Superior temporal gyrus (tissue), 1 donor: ENCODE results near the gene CALCR.
"Not testable (repeated sequence)": the region's sequence is repeated elsewhere in the genome, so short reads cannot be mapped to it uniquely, and the experiment has no call there.

ENCODE experiments used
- DNase-seq: peaks from one replicate; pipeline ENCODE4 v3.0.0-alpha.2; 2016; ENCODE audit errors: extremely low spot score

CALCR gene

DNA sequence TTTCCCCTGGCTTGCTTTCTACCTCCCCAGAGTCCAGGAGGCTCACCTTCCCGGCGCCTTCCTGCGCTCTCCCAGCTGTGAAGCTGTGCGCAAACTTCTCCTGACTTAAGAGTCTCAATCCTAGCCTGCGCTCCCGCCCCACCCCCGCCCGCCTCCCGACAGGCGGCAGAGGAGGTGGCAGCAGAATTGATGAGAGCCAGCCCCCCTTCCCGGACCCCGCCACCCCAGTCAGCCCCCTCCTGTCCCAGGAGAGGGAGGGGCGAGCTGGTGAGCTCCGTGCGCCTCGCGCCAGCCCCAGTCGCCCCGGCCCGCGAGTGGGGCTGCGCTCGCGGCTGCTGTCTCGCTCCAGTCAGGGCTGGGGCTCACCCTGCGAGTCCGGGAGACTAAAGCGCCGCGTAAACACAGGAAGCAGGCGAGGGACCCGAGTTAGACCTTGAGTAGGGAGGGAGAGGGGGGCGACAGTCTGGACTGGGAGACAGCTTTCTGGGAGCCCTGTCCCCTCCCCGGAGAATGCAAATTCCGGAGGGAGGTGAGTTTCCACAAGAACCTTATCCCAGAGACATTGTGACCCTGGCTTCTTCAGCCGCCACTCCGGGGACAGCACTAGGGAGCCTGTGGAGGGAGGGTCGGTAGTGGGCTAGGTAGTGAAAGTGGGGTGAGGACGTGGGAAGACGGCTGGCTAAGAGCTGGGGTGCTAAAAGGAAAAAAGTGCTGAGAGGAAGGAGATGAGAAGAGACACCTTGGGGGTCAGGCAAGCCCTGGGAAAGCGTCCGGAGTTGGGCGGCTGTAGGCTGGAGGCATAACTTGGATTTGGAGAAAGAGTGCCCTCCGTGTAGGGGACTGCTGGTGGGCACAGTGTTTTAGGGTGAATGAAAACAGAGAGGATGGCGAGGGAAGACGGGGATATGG is at the start of gene CALCR:
TSS of gene CALCR (minus strand) at position 79 of the 909 bp plus-strand sequence. CDS start 87,743 bp downstream, outside the sequence.
- no peak for DNase-seq

- DNase-seq: no peak
Measured at GRCh38 chr7:93623816-93624215, 49.3 kb upstream of the CALCR start.

- peak; percentile 15 for DNase-seq
Measured at GRCh38 chr7:93622036-93623033, 47.8 kb upstream of the CALCR start.

DNA sequence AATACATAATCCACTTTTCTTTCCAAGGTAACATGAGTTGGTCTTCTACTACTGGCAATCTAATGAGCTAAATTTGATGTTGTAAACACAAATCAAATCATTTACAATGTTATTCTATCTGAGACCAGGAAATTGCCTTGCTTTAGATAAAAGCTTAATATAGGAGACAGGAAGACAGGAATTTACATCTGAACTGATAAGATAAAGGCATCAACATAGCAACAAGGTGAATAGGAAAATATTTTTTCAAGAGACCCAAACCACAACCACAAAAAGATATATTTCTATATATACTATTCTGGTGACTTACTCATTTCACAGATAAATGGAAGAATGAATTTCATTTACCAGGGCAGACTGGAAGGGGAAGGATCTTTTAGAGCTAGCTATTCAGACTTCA is 46.3 kb upstream of the CALCR start:
- DNase-seq: no peak

GRCh38 chr7:93620057-93620456 is 45.5 kb upstream of the CALCR start:
- DNase-seq: no peak

DNA sequence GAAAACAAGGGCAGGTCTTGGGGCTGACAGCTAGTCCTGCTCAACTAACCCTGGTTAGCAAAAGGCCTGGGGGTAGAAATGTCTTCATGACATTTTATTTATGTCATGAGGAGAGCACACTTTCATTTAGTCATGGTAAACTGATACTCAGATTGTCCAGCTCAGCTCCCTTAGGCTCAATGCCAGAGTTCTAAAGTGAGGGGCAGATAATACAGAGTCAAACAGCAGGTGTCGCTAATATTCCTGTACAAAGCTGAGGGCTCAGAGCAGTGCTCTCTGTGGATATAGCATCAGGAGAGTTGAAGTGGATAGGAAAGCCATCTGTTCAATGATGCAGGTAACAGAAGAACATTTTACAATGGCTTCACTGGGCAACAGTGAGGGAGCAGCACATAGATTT is 26.8 kb upstream of the CALCR start:
- DNase-seq: no peak

GRCh38 chr7:93594250-93594649 is 19.7 kb upstream of the CALCR start:
- DNase-seq: no peak

- no peak for DNase-seq
Measured at GRCh38 chr7:93592588-93593266, 18.2 kb upstream of the CALCR start.

- DNase-seq: not testable (repeated sequence)
Measured at GRCh38 chr7:93591224-93592050, 16.9 kb upstream of the CALCR start.

- DNase-seq: not testable (repeated sequence)
Measured at GRCh38 chr7:93586479-93586865, 11.9 kb upstream of the CALCR start.

GRCh38 chr7:93585694-93586478 is 11.4 kb upstream of the CALCR start:
- not testable (repeated sequence) for DNase-seq

DNA sequence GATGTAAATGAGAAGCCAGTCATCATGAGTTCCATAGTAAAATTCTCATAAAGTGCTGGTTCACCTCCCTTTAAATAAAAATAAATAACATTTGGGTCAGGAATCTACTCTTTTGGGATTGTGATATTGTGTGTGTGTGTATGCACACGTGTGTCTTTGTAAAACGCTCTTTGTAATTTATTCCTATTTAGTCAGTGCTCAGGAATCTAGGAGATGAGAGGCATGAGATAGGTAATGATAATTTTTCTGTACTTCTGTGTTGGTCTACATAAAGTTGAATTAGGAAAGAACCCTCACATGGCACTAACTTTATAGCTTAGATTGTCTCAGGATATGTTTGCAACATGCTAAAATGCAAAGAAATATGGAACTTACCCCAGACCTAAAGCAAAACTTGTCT is 4.9 kb upstream of the CALCR start:
- no peak for DNase-seq

GRCh38 chr7:93578762-93579161 is 4.2 kb upstream of the CALCR start:
- no peak for DNase-seq

DNA sequence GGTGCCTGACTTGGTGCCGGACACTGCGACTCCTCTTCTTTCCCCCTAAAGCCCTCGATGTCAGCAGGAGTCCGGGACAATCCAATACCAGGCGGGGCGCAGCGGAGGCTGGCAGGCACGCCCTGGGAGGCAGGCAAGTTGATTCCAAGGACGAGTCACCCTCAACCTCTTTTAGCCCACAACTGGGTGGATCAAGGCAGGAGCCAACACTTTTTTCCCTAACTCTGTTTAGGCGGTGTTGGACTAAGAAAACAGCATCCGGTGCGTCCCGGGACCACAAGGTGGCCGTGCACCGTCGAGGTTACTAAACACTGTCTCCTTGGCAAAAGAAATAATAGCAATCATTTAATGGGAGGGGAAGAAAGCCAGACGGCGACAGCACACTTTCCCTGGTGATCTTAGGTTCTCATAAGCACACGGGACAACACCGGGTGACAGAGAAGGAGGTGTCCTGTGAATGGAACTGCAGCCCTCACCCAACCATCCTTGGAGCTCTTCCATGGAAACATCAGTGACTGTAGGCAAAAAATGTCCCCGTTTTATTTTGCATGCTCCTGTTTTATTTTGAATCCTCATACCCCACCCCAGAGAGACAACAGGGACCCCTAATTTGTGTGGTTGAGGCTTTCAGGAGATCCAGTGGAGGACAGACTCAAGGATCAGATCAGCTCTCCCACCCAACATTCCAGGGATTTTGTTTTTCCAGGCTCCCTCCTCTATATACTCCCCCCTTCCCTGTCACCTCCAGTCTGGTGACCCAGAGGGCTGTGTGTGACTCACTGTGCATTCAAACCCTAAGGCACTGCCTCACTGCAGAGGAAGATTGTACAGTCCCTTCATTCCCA is 1.3 kb upstream of the CALCR start:
- no peak for DNase-seq

DNA sequence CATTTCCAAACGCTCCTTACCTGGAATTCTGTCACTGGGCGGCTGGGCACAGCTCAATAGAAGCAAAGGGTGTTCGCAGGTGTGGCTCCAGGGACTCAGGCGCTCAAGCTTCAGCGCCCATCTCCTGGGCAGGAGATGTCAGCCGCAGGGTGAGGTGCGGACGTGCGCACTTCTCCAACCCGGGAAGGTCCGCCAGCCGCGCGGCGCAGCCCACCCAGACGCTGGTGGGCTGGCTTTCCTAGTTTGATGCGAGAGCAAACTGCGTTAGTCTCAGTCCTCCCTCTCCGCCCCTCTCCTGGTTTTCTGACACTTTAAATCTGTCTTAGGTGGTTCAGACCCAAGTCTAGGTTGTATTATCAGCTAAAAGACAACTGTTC is 267 bp downstream of the CALCR start:
- DNase-seq: no peak

GRCh38 chr7:93569189-93569588 is 5.3 kb downstream of the CALCR start:
- DNase-seq: no peak

DNA sequence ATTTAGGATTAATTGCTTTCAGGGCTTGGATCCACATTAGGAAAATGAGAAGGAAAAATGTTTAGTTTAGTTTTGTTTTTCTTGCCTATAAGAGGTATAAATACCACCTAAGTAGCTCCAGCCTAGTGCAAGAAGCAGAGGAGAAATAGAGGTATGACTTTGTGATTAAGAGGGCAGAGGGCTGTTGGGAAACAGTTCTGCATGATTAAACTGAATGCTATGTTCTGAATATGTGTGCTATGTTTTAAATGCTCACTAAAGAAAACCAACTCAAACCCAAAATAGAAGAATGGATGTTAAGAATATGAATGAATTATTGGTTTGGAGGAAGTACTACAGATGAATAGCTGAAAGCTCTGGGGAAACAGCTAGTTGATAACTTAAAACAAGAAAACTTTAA is 7.6 kb downstream of the CALCR start:
- no peak for DNase-seq

- DNase-seq: no peak
Measured at GRCh38 chr7:93563584-93563983, 10.9 kb downstream of the CALCR start.

DNA sequence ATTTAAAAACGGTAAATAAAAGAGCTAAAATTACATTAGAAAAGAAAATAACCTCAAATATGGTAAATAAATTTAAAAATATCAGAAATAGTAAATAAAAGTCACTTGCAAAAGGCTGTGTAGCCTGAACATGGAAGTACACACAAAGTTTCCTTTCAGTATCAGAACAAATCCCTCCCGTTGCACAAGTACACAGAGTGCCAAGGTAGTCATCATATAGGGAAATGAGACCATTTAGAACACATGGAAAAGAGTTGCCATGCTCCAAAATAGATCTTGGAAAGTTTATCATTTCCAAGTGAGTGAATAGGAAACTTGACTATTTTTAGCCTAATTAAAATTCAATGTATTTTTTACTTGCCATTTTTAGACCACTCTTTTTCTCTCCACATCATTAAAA is 11.6 kb downstream of the CALCR start:
- DNase-seq: no peak
